CD4-positive, alpha-beta T cell treated with Interleukin-17A for 1 hour (primary cell): Measurements from ENCODE around the gene TSPYL2.

ENCODE experiments used
- DNase-seq: peaks from one replicate; pipeline ENCODE4 v3.0.0-alpha.2; 2020

Gene TSPYL2

DNA sequence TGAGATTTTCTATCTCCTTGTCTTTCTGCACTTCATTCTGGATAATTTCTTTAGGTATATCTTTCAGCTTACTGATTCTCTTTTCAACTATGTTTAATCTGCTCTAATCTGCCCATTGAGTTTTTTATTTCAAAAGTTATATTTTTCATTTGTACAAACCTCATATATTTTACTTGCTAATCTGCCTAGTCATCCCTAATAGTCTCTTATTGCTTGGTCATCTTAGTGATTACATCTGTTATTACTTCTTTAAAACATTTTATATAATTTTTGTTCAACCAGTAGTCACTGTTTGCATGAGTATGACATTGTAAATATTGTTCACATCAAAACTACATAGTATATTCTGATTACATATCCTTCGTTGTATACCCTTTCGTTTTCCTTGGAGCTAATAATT lies 44.2 kb downstream of the TSPYL2 start:
- DNase-seq, result no peak

- DNase-seq, result no peak
Measured at GRCh38 chrX:53128097-53128749, 46.1 kb downstream of the TSPYL2 start.

- DNase-seq, result no peak
Measured at GRCh38 chrX:53133400-53133799, 51.2 kb downstream of the TSPYL2 start.

DNA sequence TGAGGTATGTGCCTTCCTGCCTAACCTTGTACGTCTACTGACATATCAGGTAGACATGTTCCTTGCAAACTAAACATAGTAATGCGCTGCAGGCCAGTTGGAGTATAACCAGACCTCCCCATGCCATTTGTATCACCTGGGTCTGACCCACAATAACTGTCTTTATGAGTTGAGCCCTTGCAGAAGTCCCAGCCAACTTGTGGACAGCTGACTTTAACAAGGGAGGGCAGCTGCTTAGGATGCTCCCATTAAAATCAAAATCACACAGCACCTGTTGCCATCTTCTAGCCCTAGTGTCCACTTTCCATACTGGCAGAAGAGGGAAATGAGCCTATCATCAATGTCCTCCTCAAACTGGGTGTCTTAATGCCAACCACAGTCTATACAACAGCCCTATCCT lies 53.4 kb downstream of the TSPYL2 start:
- no peak for DNase-seq
